Heart left ventricle (tissue), 16 donors: ENCODE measurements around the gene FKBP15. TPM values are rescaled to one million over a fixed set of nuclear protein-coding genes. Genes with fewer than 3 reads are reported as not detected.
A peak's percentile ranks its signal among the peaks of the same experiment; 100 is the strongest.
"Not testable (repeated sequence)": the region's sequence is repeated elsewhere in the genome, so short reads cannot be mapped to it uniquely, and the experiment has no call there.

ENCODE experiments used
- ATAC-seq, 4 donors: fragments of 200-7000 bp; cut with Tn5 transposase; one replicate each; pipeline ENCODE4 v1.9.1; 2020 to 2022; ENCODE audit warnings: moderate library complexity in 4 of 4, mild to moderate bottlenecking in 3 of 4, moderate number of reproducible peaks in 1 of 4
- DNase-seq, 5 donors: peaks; one replicate each; pipeline ENCODE4 v3.0.0-alpha.2; 2020
- H3K27ac ChIP-seq, 12 donors: fragments of 200-600 bp; sonication (generic) in 4 of 12; one replicate each; pipeline versions ENCODE4 v1.5.0 to v1.8.0; 2016 to 2022; ENCODE audit warnings: mild to moderate bottlenecking in 2 of 12
- H3K27me3 ChIP-seq, 9 donors: fragments of 200-600 bp; sonication (generic) in 2 of 9; one replicate each; pipeline versions ENCODE4 v1.5.1 to v1.8.0; 2016 to 2022; ENCODE audit warnings: mild to moderate bottlenecking in 3 of 9
- H3K36me3 ChIP-seq, 9 donors: fragments of 200-600 bp; sonication (generic) in 2 of 9; one replicate each; pipeline versions ENCODE4 v1.5.0 to v1.8.0; 2018 to 2022; ENCODE audit warnings: mild to moderate bottlenecking in 2 of 9
- H3K4me1 ChIP-seq, 12 donors: fragments of 200-600 bp; sonication (generic) in 4 of 12; one replicate each; pipeline versions ENCODE4 v1.5.0 to v1.8.0; 2016 to 2022; ENCODE audit warnings: mild to moderate bottlenecking in 3 of 12
- H3K4me3 ChIP-seq, 12 donors: fragments of 200-600 bp; sonication (generic) in 4 of 12; one replicate each; pipeline versions ENCODE4 v1.5.0 to v1.8.0; 2017 to 2022; ENCODE audit warnings: mild to moderate bottlenecking in 9 of 12, moderate library complexity in 4 of 12
- H3K9me3 ChIP-seq, 12 donors: fragments of 200-600 bp; sonication (generic) in 4 of 12; one replicate each; pipeline versions ENCODE4 v1.5.0 to v1.8.0; 2016 to 2022; ENCODE audit warnings: mild to moderate bottlenecking in 1 of 12
- POLR2A ChIP-seq, 2 donors: fragments of 450-650 bp; IDR thresholded peaks; one replicate each; pipeline ENCODE4 v1.6.1; 2017; ENCODE audit warnings: antibody characterized with exemption in 2 of 2, mild to moderate bottlenecking in 2 of 2, moderate library complexity in 2 of 2
- WGBS, 4 donors: extraction: QIAGEN DNeasy Blood & Tissue Kit in 2 of 4; methylation state at CpG; one replicate each; pipeline versions ENCODE4 v1.1.5 to v1.1.7; 2013 to 2018; 5-methylcytosine and 5-hydroxymethylcytosine counted together
- intact Hi-C, 10 donors: fragments of 100-400 bp; cut with DNase I; formaldehyde crosslinking; loops; one replicate each; pipeline versions ENCODE4 v1.11.1 to v1.14.2; 2022
- polyA plus RNA-seq, 2 donors: library from polyadenylated mRNA; stranded (reverse); fragments of 200-250 nt; gene quantifications; one replicate each; pipeline ENCODE4 v1.2.3, GENCODE V29; 2013
- total RNA-seq, 9 donors: library from RNA; depleted of rRNA in 2 of 9; stranded (reverse); fragments of >200 nt in 2 of 9; fragmentation: NEBNext Ultra II Directional in 3 of 9; extraction: Animal tissue kit (Norgen Biotek cat#: 25700) in 3 of 9; gene quantifications; one replicate each; pipeline versions ENCODE4 v1.1.0 to v1.2.4, GENCODE V29; 2016 to 2023
- TF ChIP-seq, protein P1 (sequence below), 12 donors: fragments of 200-600 bp; sonication (generic) in 4 of 12; IDR thresholded peaks; one replicate each; pipeline versions ENCODE4 v1.5.0 to v1.8.0; 2018 to 2022; ENCODE audit warnings: antibody characterized with exemption in 12 of 12, mild to moderate bottlenecking in 5 of 12
- donor health status: ischemic (EF 13 %, LVEDD 7.1; RV severe dilation, severe dysfunction).
- donor health status: healthy with polysubstance abuse.
- donor health status: DM: no; HTN: yes; CAD: no.
- donor health status: DM: no; HTN: no; CAD: no.
- donor health status: ischemic (EF 25% LVEDD 6.9; RV normal size, moderate dysfunction).
- donor health status: ischemic (EF 25% LVEDD 5.7; RV mildly dilated, moderate dysfunction).
- donor health status: healthy.
- donor health status: DM: yes; HTN: yes; CAD: no.
- donor health status: ischemic (EF 35%, LVEDD 5.7; RV mildly dilated, moderate dysfunction).
- donor health status: nonischemic (EF 11% LVEDD 7.7; RV severe dilation, severe dysfunction).
- donor health status: DM: yes; HTN: yes; CAD: no.
- donor health status: PGD.
- donor health status: ischemic (EF 29% LVEDD 5.4; RV normal size, mild dysfunction).
- donor health status: nonischemic (EF 23%, LVEDD 6.1; RV moderate dilation, normal function).

The FKBP15 gene
- total and polyA plus RNA-seq, 11 donors: 9.9 to 45.5 (median 18.3) TPM

DNA sequence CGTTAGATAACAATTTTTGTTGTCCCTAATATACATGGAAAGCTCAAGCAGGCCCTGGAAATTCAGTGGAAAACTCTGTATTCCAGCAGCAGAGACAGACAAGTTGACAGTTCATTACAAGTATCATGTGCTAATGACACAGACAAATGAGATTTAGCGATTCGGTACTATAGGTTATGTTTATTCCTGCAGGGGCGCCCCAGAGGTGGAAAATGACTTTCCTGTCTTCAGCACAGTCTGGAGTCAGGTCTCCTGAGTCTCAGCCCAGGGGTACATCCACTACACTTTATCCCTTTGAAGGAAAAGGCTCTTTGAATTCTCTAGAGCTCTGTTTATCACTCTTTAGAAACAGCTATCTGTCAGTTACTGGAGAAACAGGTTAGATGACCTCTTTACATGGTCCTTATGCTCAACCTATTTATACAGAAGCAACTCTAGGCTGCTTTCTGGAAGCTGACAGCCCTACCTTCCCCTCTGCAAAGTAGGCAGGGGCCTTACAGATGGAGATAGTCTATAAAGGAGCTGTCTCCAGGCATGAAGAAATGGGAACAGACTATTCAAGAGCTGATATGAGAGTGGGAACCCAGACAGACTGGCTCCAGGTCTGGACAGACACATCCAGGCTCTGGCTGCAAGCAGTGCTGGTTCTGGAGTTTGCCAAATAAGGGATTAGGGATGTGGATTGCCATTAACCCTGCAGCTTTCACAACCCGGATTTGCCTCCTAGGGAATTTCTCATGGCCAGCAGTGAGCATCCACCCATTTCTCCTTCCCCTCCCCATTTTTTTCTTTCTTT lies 77.4 kb downstream of the FKBP15 start:
- ATAC-seq (peak in 2 of 4 donors; percentile 50 to 58), DNase-seq (no peak)
- intact Hi-C loops: no loop called here
- Histone ChIP-seq H3K36me3 (no peaks in the 10 kb centered on the region), H3K27me3 (peaks cover 0 to 6% (median 0%) of the 10 kb centered on the region in 9 donors), H3K9me3 (peaks cover 0 to 12% (median 2%) of the 10 kb centered on the region in 12 donors), H3K4me3 (no peak overlapping the region), H3K27ac (no peak overlapping the region), H3K4me1 (no peaks in the 10 kb centered on the region)
- WGBS, 4 donors: 77 to 80% (median 78%) methylated on average over 5 of the region's 5 CpGs
- TF ChIP-seq, protein P1, sequence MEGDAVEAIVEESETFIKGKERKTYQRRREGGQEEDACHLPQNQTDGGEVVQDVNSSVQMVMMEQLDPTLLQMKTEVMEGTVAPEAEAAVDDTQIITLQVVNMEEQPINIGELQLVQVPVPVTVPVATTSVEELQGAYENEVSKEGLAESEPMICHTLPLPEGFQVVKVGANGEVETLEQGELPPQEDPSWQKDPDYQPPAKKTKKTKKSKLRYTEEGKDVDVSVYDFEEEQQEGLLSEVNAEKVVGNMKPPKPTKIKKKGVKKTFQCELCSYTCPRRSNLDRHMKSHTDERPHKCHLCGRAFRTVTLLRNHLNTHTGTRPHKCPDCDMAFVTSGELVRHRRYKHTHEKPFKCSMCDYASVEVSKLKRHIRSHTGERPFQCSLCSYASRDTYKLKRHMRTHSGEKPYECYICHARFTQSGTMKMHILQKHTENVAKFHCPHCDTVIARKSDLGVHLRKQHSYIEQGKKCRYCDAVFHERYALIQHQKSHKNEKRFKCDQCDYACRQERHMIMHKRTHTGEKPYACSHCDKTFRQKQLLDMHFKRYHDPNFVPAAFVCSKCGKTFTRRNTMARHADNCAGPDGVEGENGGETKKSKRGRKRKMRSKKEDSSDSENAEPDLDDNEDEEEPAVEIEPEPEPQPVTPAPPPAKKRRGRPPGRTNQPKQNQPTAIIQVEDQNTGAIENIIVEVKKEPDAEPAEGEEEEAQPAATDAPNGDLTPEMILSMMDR (IDR thresholded peaks at IDR 0.05): no peak
- no peak for TF ChIP-seq POLR2A (IDR thresholded peaks at IDR 0.05)

DNA sequence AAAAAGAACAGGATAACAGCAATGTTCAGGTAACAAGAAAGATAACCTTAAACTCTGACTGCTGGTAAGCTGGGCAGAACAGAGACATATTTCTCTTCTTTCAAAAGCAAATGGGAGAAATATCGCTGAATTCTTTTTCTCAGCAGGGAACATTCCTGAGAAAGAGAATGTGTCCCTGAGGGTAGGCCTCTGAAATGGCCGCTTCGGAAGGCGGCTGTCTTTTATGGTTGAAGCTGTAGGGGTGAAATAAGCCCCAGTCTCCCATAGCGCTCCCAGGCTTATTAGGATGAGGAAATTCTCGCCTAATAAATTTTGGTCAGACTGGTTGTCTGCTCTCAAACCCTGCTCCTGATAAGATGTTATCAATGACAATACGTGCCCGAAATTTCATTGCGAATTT lies 80.2 kb downstream of the FKBP15 start:
- ATAC-seq, H3K36me3 ChIP-seq, DNase-seq, H3K27me3 ChIP-seq, H3K27ac ChIP-seq, H3K4me3 ChIP-seq, intact Hi-C loops, H3K4me1 ChIP-seq: not testable (repeated sequence)
- 92% methylated on average over 9 of the region's 9 CpGs for WGBS, 4 donors
- peaks cover 0 to 12% (median 2%) of the 10 kb centered on the region in 12 donors for H3K9me3 ChIP-seq

DNA sequence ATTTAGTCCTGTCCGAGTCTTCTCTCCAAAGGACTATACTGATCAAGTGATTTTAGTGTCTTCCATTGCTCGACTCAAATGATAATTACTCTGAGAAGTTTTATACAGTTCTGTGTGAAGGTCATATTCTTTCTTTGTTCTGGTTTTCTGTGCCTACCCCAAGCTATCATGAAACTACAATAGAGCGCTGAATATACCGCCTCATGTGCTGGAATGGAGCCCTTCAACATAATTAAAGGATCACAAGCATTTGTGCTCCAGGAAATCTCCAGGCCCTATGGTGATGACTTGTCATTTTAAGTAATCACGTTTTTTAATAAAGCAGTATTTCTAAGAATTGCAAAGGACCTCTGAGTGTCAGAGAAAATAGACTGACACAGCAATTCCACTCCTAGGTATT lies 81.1 kb downstream of the FKBP15 start:
- intact Hi-C loops: no loop called here
- H3K4me3 ChIP-seq: no peak overlapping the region
- no peak overlapping the region for H3K27ac ChIP-seq
- H3K36me3 ChIP-seq: no peaks in the 10 kb centered on the region
- TF ChIP-seq, protein P1 (IDR thresholded peaks at IDR 0.05): no peak
- TF ChIP-seq POLR2A (IDR thresholded peaks at IDR 0.05): no peak
- DNase-seq (no peak), ATAC-seq (no peak)
- H3K9me3 ChIP-seq: peaks cover 0 to 12% (median 2%) of the 10 kb centered on the region in 12 donors
- H3K4me1 ChIP-seq: no peaks in the 10 kb centered on the region
- peaks cover 0 to 6% (median 0%) of the 10 kb centered on the region in 9 donors for H3K27me3 ChIP-seq
- 69 to 79% (median 77%) methylated on average over 5 of the region's 5 CpGs for WGBS, 4 donors

DNA sequence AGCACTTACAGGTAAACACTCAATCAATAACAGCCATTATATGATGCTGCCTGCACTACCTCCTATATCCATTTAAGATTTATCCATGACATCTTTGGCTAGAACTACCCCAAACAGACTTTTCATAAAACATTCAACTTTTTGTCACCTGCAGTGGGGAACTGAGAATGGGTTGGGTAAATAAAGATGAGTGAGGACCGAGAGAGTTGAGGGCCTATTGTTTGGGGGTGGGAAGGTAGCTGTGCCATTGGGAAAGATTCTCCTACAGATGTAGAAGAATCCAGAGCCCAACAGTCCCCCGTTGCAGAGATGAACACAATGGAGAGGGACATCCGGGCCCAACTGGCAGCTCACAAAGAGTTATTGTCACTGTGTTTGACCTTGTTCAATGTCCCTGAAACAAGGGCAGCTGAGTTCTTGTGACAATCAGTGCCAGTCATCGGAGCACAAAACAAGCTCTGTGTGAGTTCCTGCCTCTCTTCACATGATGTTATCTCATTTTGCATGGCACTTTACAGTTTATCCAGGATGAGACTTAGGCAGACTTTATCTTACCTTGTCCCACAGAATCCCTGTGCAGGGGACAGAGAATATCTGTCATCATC lies 81.8 kb downstream of the FKBP15 start:
- Histone ChIP-seq H3K36me3 (no peaks in the 10 kb centered on the region), H3K27ac (no peak overlapping the region), H3K4me1 (no peaks in the 10 kb centered on the region), H3K27me3 (peaks cover 0 to 6% (median 0%) of the 10 kb centered on the region in 9 donors), H3K9me3 (peaks cover 0 to 12% (median 2%) of the 10 kb centered on the region in 12 donors), H3K4me3 (no peak overlapping the region)
- intact Hi-C loops: no loop called here
- DNase-seq (no peak), ATAC-seq (no peak)
- TF ChIP-seq, protein P1 (IDR thresholded peaks at IDR 0.05): no peak
- no peak for TF ChIP-seq POLR2A (IDR thresholded peaks at IDR 0.05)
- WGBS, 4 donors: 59 to 72% (median 65%) methylated on average over 4 of the region's 4 CpGs
